ENCODE data around the gene THAP3. TPM values are rescaled to one million over a fixed set of nuclear protein-coding genes. Genes with fewer than 3 reads are reported as not detected.

The THAP3 gene
- total RNA-seq, 2 donors from 2014 or later: 11.9 to 18.9 TPM

- peak overlapping the region; percentile 86 to 99 (median 96) for H3K27ac ChIP-seq
- TF ChIP-seq, protein P1, sequence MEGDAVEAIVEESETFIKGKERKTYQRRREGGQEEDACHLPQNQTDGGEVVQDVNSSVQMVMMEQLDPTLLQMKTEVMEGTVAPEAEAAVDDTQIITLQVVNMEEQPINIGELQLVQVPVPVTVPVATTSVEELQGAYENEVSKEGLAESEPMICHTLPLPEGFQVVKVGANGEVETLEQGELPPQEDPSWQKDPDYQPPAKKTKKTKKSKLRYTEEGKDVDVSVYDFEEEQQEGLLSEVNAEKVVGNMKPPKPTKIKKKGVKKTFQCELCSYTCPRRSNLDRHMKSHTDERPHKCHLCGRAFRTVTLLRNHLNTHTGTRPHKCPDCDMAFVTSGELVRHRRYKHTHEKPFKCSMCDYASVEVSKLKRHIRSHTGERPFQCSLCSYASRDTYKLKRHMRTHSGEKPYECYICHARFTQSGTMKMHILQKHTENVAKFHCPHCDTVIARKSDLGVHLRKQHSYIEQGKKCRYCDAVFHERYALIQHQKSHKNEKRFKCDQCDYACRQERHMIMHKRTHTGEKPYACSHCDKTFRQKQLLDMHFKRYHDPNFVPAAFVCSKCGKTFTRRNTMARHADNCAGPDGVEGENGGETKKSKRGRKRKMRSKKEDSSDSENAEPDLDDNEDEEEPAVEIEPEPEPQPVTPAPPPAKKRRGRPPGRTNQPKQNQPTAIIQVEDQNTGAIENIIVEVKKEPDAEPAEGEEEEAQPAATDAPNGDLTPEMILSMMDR (IDR thresholded peaks at IDR 0.05): peak in 3 of 7 experiments; percentile 19 to 26 (median 25)
- peak in 1 of 3 donors; percentile 19 for TF ChIP-seq POLR2A (IDR thresholded peaks at IDR 0.05)
- H3K27me3 ChIP-seq: no peaks in the 10 kb centered on the region
- DNase-seq (peak; percentile 67 to 76 (median 70)), ATAC-seq (peak; percentile 28)
- 0% methylated on average over 11 to 83 of the region's 103 CpGs for WGBS, 2 donors
- H3K9me3 ChIP-seq: no peaks in the 10 kb centered on the region
- intact Hi-C loops (cut with DNase I): no loop called here
- H3K4me3 ChIP-seq: peak overlapping the region; percentile 53 to 75
- H3K36me3 ChIP-seq (replicated peaks in 1 of 2; ENCODE audit: insufficient read depth in 1 of 2, low read depth in 2 of 2): peaks cover 0 to 6% of the 10 kb centered on the region in 2 donors
- H3K4me1 ChIP-seq: peaks cover 55% of the 10 kb centered on the region
Observed at GRCh38 chr1:6601923-6602668, 22.6 kb upstream of the THAP3 start.

DNA sequence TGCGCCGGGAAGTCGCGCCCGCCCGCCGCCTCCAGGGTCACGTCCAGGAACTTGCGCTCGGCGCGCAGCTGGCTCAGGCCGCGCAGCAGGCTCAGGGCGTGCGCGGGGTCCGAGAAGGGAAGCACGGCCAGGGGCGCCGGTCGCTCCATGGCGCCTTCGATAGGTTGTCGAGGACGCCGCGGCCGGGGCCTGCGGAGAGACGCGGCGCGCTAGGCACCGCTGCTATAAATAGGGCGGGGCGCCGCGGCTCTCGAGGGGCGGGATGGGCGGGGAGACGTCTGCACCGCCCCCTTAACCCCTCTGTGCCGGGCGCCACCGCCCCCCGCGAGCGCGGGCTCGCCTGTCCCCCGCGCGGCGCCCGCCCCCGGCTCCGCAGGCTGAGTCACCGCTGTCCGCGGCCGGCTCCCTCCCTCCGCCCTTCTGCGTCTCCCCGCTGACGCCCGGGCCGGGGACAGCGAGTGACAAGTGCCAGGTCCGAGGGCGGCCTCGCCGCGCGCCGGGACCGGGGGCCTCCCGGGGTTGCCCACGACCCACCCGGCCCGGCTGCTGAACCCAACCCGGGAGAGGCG is 21.9 kb upstream of the THAP3 start, which contains the start of gene KLHL21:
TSS of gene KLHL21 (minus strand) at position 201 of the 569 bp plus-strand sequence. CDS start at position 149, 52 bp downstream.
- ATAC-seq: peak; percentile 73
- intact Hi-C loops (cut with DNase I): no loop called here
- H3K4me1 ChIP-seq: peaks cover 48% of the 10 kb centered on the region
- peak within 1 kb of the TSS; percentile 53 to 75 for H3K4me3 ChIP-seq
- DNase-seq: peak; percentile 88 to 92 (median 90)
- peak; percentile 83 to 92 (median 86) for TF ChIP-seq POLR2A (IDR thresholded peaks at IDR 0.05)
- TF ChIP-seq, protein P1 (IDR thresholded peaks at IDR 0.05): peak in 1 of 7 experiments; percentile 29
- H3K27ac ChIP-seq: peak within 1 kb of the TSS; percentile 86 to 99 (median 96)
- H3K27me3 ChIP-seq: no peaks in the 10 kb centered on the region
- H3K36me3 ChIP-seq (replicated peaks in 1 of 2; ENCODE audit: insufficient read depth in 1 of 2, low read depth in 2 of 2): peaks cover 0 to 2% of the 10 kb centered on the region in 2 donors
- 0% methylated on average over 2 to 59 of the region's 84 CpGs for WGBS, 2 donors
- no peaks in the 10 kb centered on the region for H3K9me3 ChIP-seq

GRCh38 chr1:6603238-6603914 is 21.3 kb upstream of the THAP3 start:
- Histone ChIP-seq H3K27me3 (no peaks in the 10 kb centered on the region), H3K27ac (peak overlapping the region; percentile 86 to 99 (median 96)), H3K36me3 (replicated peaks in 1 of 2; ENCODE audit: insufficient read depth in 1 of 2, low read depth in 2 of 2) (no peaks in the 10 kb centered on the region), H3K4me1 (peaks cover 42% of the 10 kb centered on the region), H3K9me3 (no peaks in the 10 kb centered on the region), H3K4me3 (peak overlapping the region; percentile 53 to 75)
- 1 to 3% methylated on average over 28 to 36 of the region's 36 CpGs for WGBS, 2 donors
- peak; percentile 60 to 68 (median 64) for DNase-seq
- peak in 2 of 3 donors; percentile 72 to 84 for TF ChIP-seq POLR2A (IDR thresholded peaks at IDR 0.05)
- TF ChIP-seq, protein P1 (IDR thresholded peaks at IDR 0.05): no peak
- intact Hi-C loops (cut with DNase I): no loop called here
- peak; percentile 38 for ATAC-seq

GRCh38 chr1:6603915-6604558 is 20.6 kb upstream of the THAP3 start:
- peak; percentile 55 to 73 (median 64) for DNase-seq
- H3K36me3 ChIP-seq (replicated peaks in 1 of 2; ENCODE audit: insufficient read depth in 1 of 2, low read depth in 2 of 2): no peaks in the 10 kb centered on the region
- no peaks in the 10 kb centered on the region for H3K27me3 ChIP-seq
- H3K27ac ChIP-seq: peak overlapping the region; percentile 86 to 99 (median 96)
- peaks cover 35% of the 10 kb centered on the region for H3K4me1 ChIP-seq
- no peak for ATAC-seq
- 44 to 60% methylated on average over 19 of the region's 19 CpGs for WGBS, 2 donors
- no peak for TF ChIP-seq POLR2A (IDR thresholded peaks at IDR 0.05)
- TF ChIP-seq, protein P1 (IDR thresholded peaks at IDR 0.05): peak in 3 of 7 experiments; percentile 18 to 24 (median 22)
- intact Hi-C loops (cut with DNase I): no loop called here
- no peak overlapping the region for H3K4me3 ChIP-seq
- no peaks in the 10 kb centered on the region for H3K9me3 ChIP-seq

Data from body of pancreas (tissue), 4 donors.